ENCODE data around the gene RPP25L.
A peak's percentile ranks its signal among the peaks of the same experiment; 100 is the strongest.

The RPP25L gene

DNA sequence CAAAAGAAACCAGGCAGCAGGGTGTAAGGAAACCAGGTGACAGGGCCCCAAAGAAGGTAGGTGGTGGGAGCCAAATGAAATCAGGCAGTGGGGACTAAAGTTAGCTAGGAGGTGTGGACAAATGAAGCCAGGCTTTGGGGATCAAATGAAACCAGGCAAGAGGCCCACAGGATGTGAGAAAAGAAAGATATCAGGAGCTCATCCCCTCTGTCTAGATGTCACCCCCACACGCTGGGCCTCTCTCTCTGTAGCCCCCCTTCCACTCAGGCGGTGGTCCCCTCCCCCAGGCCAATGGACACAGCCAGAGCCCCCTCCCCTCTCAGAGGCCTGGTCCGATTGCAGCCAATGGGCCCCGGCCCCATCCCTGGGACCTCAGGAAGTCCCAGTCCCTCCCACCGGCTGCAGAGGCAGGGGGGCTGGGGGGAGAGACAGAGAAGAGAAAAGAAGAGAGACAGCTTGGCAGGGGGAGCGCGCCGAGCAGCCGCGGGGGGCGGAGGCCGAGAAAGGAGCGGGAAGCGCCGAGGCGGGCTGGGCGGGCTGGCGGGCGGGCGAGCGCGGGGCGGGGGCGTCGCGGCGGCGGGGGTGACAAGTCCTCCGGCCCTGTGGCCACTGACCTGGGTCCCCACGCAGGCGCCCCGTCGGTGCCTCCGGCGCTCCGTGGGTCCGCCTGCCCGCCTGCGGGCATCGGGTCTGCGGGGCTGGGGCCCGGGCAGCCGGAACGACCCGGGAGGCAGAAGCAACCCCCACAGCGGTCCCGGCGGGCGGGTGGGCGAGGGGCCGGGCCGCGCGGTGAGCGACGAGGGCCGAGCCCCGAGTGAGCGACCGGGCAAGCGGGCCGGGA lies 34.3 kb downstream of the RPP25L start:
- H3K9me3 ChIP-seq (ENCODE audit: control insufficient read depth, insufficient read depth, low read length) = no peaks in the 10 kb centered on the region
- no peak overlapping the region for H3K9ac ChIP-seq (ENCODE audit: low read depth, low read length)
- peak overlapping the region; percentile 68 for H3K4me3 ChIP-seq (ENCODE audit: low read depth, low read length)
- H3K4me1 ChIP-seq (ENCODE audit: control insufficient read depth, insufficient read depth, low read length) = peaks cover 29% of the 10 kb centered on the region
- H3K36me3 ChIP-seq (ENCODE audit: control insufficient read depth, insufficient read depth, low read length) = no peaks in the 10 kb centered on the region
- H3K27me3 ChIP-seq (ENCODE audit: control insufficient read depth, insufficient read depth, low read length) = peaks cover 68% of the 10 kb centered on the region

- Histone ChIP-seq H3K9me3 (ENCODE audit: control insufficient read depth, insufficient read depth, low read length) (no peaks in the 10 kb centered on the region), H3K4me3 (ENCODE audit: low read depth, low read length) (peak overlapping the region; percentile 33), H3K9ac (ENCODE audit: low read depth, low read length) (no peak overlapping the region), H3K36me3 (ENCODE audit: control insufficient read depth, insufficient read depth, low read length) (no peaks in the 10 kb centered on the region), H3K27me3 (ENCODE audit: control insufficient read depth, insufficient read depth, low read length) (peaks cover 60% of the 10 kb centered on the region), H3K4me1 (ENCODE audit: control insufficient read depth, insufficient read depth, low read length) (peaks cover 29% of the 10 kb centered on the region)
Measured at GRCh38 chr9:34576597-34577399, 35.1 kb downstream of the RPP25L start.

DNA sequence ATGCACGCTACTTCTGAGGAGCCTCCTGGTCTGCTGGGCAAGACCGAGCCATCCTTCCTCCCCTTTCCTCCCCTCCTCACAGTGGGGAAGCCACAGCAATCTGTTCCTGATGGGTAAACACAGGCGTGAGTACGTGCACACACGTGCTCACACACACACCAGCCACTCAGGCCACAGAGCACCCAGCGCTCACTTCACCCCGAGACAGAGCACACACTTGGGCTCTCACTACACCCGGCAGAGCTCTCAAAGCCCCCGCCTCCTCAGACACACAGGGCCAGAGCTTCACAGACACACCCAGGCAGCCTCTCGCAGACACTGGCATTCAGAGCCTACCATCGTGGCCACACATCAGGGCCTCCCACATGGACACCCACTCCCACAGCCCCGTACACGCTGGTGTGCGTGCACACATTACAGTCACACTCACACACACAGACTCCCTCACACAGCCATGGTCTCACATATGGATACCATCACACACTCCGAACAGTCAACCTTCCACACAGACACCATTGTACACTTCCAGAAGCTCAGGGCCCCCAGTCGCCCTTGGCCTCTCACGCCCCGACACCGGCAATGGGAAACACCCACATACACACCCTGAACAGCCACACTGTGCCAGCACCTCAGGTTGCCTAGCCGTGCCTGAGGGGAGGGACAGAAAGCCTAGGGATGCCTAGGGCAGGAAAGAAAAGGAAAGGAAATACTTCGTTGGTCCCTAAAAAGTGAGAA lies 35.9 kb downstream of the RPP25L start:
- Histone ChIP-seq H3K4me3 (ENCODE audit: low read depth, low read length) (no peak overlapping the region), H3K36me3 (ENCODE audit: control insufficient read depth, insufficient read depth, low read length) (no peaks in the 10 kb centered on the region), H3K9me3 (ENCODE audit: control insufficient read depth, insufficient read depth, low read length) (no peaks in the 10 kb centered on the region), H3K4me1 (ENCODE audit: control insufficient read depth, insufficient read depth, low read length) (peaks cover 29% of the 10 kb centered on the region), H3K9ac (ENCODE audit: low read depth, low read length) (no peak overlapping the region), H3K27me3 (ENCODE audit: control insufficient read depth, insufficient read depth, low read length) (peaks cover 52% of the 10 kb centered on the region)

DNA sequence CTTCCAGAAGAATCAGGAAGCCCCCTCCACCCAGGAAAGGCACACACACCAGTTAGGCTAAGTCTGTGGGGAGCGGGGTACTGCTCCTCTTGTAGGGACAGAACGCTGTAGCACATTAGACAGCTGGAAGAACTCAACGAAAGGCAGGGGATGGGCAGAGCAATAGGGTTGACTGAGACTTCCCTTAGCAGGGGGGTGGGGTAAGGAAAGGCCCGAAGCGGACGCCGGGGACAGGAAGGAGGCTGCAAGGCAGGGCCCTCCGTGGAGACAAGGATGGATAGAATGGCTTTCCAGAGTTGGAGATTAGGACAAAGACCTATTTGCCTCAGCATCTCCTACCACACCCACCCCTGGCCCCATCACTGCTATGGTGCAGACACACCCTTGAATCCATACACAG lies 36.7 kb downstream of the RPP25L start:
- H3K9ac ChIP-seq (ENCODE audit: low read depth, low read length) = no peak overlapping the region
- H3K4me3 ChIP-seq (ENCODE audit: low read depth, low read length) = no peak overlapping the region
- H3K4me1 ChIP-seq (ENCODE audit: control insufficient read depth, insufficient read depth, low read length) = peaks cover 27% of the 10 kb centered on the region
- H3K27me3 ChIP-seq (ENCODE audit: control insufficient read depth, insufficient read depth, low read length) = peaks cover 49% of the 10 kb centered on the region
- H3K36me3 ChIP-seq (ENCODE audit: control insufficient read depth, insufficient read depth, low read length) = no peaks in the 10 kb centered on the region
- H3K9me3 ChIP-seq (ENCODE audit: control insufficient read depth, insufficient read depth, low read length) = no peaks in the 10 kb centered on the region

GRCh38 chr9:34574571-34574970 lies 37.3 kb downstream of the RPP25L start:
- H3K27me3 ChIP-seq (ENCODE audit: control insufficient read depth, insufficient read depth, low read length) = peaks cover 43% of the 10 kb centered on the region
- no peak overlapping the region for H3K9ac ChIP-seq (ENCODE audit: low read depth, low read length)
- H3K4me1 ChIP-seq (ENCODE audit: control insufficient read depth, insufficient read depth, low read length) = peaks cover 22% of the 10 kb centered on the region
- no peaks in the 10 kb centered on the region for H3K9me3 ChIP-seq (ENCODE audit: control insufficient read depth, insufficient read depth, low read length)
- H3K36me3 ChIP-seq (ENCODE audit: control insufficient read depth, insufficient read depth, low read length) = no peaks in the 10 kb centered on the region
- H3K4me3 ChIP-seq (ENCODE audit: low read depth, low read length) = no peak overlapping the region

GRCh38 chr9:34573599-34574325 lies 38.1 kb downstream of the RPP25L start:
- H3K4me1 ChIP-seq (ENCODE audit: control insufficient read depth, insufficient read depth, low read length) = peaks cover 22% of the 10 kb centered on the region
- H3K9ac ChIP-seq (ENCODE audit: low read depth, low read length) = no peak overlapping the region
- H3K27me3 ChIP-seq (ENCODE audit: control insufficient read depth, insufficient read depth, low read length) = peaks cover 35% of the 10 kb centered on the region
- no peaks in the 10 kb centered on the region for H3K9me3 ChIP-seq (ENCODE audit: control insufficient read depth, insufficient read depth, low read length)
- no peak overlapping the region for H3K4me3 ChIP-seq (ENCODE audit: low read depth, low read length)
- no peaks in the 10 kb centered on the region for H3K36me3 ChIP-seq (ENCODE audit: control insufficient read depth, insufficient read depth, low read length)

- H3K4me1 ChIP-seq (ENCODE audit: control insufficient read depth, insufficient read depth, low read length) = peaks cover 23% of the 10 kb centered on the region
- H3K9ac ChIP-seq (ENCODE audit: low read depth, low read length) = no peak overlapping the region
- H3K4me3 ChIP-seq (ENCODE audit: low read depth, low read length) = no peak overlapping the region
- no peaks in the 10 kb centered on the region for H3K36me3 ChIP-seq (ENCODE audit: control insufficient read depth, insufficient read depth, low read length)
- peaks cover 32% of the 10 kb centered on the region for H3K27me3 ChIP-seq (ENCODE audit: control insufficient read depth, insufficient read depth, low read length)
- no peaks in the 10 kb centered on the region for H3K9me3 ChIP-seq (ENCODE audit: control insufficient read depth, insufficient read depth, low read length)
Measured at GRCh38 chr9:34572628-34573027, 39.3 kb downstream of the RPP25L start.

- peaks cover 28% of the 10 kb centered on the region for H3K27me3 ChIP-seq (ENCODE audit: control insufficient read depth, insufficient read depth, low read length)
- H3K4me1 ChIP-seq (ENCODE audit: control insufficient read depth, insufficient read depth, low read length) = peaks cover 20% of the 10 kb centered on the region
- H3K9ac ChIP-seq (ENCODE audit: low read depth, low read length) = no peak overlapping the region
- H3K4me3 ChIP-seq (ENCODE audit: low read depth, low read length) = no peak overlapping the region
- no peaks in the 10 kb centered on the region for H3K36me3 ChIP-seq (ENCODE audit: control insufficient read depth, insufficient read depth, low read length)
- no peaks in the 10 kb centered on the region for H3K9me3 ChIP-seq (ENCODE audit: control insufficient read depth, insufficient read depth, low read length)
Measured at GRCh38 chr9:34572092-34572491, 39.8 kb downstream of the RPP25L start.

- H3K36me3 ChIP-seq (ENCODE audit: control insufficient read depth, insufficient read depth, low read length) = no peaks in the 10 kb centered on the region
- no peak overlapping the region for H3K4me3 ChIP-seq (ENCODE audit: low read depth, low read length)
- H3K27me3 ChIP-seq (ENCODE audit: control insufficient read depth, insufficient read depth, low read length) = peaks cover 22% of the 10 kb centered on the region
- peaks cover 14% of the 10 kb centered on the region for H3K4me1 ChIP-seq (ENCODE audit: control insufficient read depth, insufficient read depth, low read length)
- no peaks in the 10 kb centered on the region for H3K9me3 ChIP-seq (ENCODE audit: control insufficient read depth, insufficient read depth, low read length)
- H3K9ac ChIP-seq (ENCODE audit: low read depth, low read length) = no peak overlapping the region
Measured at GRCh38 chr9:34571481-34571810, 40.5 kb downstream of the RPP25L start.

- Histone ChIP-seq H3K9me3 (ENCODE audit: control insufficient read depth, insufficient read depth, low read length) (no peaks in the 10 kb centered on the region), H3K4me1 (ENCODE audit: control insufficient read depth, insufficient read depth, low read length) (peaks cover 13% of the 10 kb centered on the region), H3K4me3 (ENCODE audit: low read depth, low read length) (no peak overlapping the region), H3K36me3 (ENCODE audit: control insufficient read depth, insufficient read depth, low read length) (no peaks in the 10 kb centered on the region), H3K27me3 (ENCODE audit: control insufficient read depth, insufficient read depth, low read length) (peaks cover 18% of the 10 kb centered on the region), H3K9ac (ENCODE audit: low read depth, low read length) (no peak overlapping the region)
Measured at GRCh38 chr9:34570809-34571480, 41.0 kb downstream of the RPP25L start.

GRCh38 chr9:34570376-34570775 lies 41.5 kb downstream of the RPP25L start:
- peaks cover 17% of the 10 kb centered on the region for H3K4me1 ChIP-seq (ENCODE audit: control insufficient read depth, insufficient read depth, low read length)
- no peaks in the 10 kb centered on the region for H3K36me3 ChIP-seq (ENCODE audit: control insufficient read depth, insufficient read depth, low read length)
- H3K4me3 ChIP-seq (ENCODE audit: low read depth, low read length) = no peak overlapping the region
- peaks cover 14% of the 10 kb centered on the region for H3K27me3 ChIP-seq (ENCODE audit: control insufficient read depth, insufficient read depth, low read length)
- H3K9ac ChIP-seq (ENCODE audit: low read depth, low read length) = no peak overlapping the region
- no peaks in the 10 kb centered on the region for H3K9me3 ChIP-seq (ENCODE audit: control insufficient read depth, insufficient read depth, low read length)

Measured in iPS-15b (cell line).